Naive B cell (primary cell): ENCODE results near the gene FAM110A. TPM values are rescaled to one million over a fixed set of nuclear protein-coding genes. Genes with fewer than 3 reads are reported as not detected.

Experiments used
- ATAC-seq, 2 donors: fragments of 150-1000 bp; cut with Tn5 transposase; 2 replicates each; pipeline ENCODE4 v1.10.0; 2021; ENCODE audit warnings: low read depth in 2 of 2, mild to moderate bottlenecking in 2 of 2, moderate library complexity in 2 of 2
- DNase-seq: peaks from one replicate; pipeline ENCODE4 v3.0.0; 2022
- H3K27ac Mint-ChIP-seq, 6 donors: one replicate each; pipeline ENCODE4 v1.8.0; 2020 to 2022; ENCODE audit warnings: mild to moderate bottlenecking in 6 of 6, mixed read lengths in 6 of 6, moderate library complexity in 5 of 6, inconsistent platforms in 2 of 6
- H3K27me3 Mint-ChIP-seq, 3 donors: one replicate each; pipeline ENCODE4 v1.8.0; 2021 to 2022; ENCODE audit warnings: mixed read lengths in 3 of 3, mild to moderate bottlenecking in 1 of 3
- H3K36me3 Mint-ChIP-seq, 2 donors: one replicate each; pipeline ENCODE4 v1.8.0; 2020 to 2022; ENCODE audit warnings: mixed read lengths in 2 of 2, inconsistent platforms in 1 of 2, mild to moderate bottlenecking in 1 of 2
- H3K4me1 Mint-ChIP-seq, 3 donors: one replicate each; pipeline ENCODE4 v1.8.0; 2020 to 2022; ENCODE audit warnings: mixed read lengths in 3 of 3, inconsistent platforms in 1 of 3, mild to moderate bottlenecking in 1 of 3, moderate library complexity in 1 of 3
- H3K4me3 Mint-ChIP-seq, 8 donors: one replicate each; pipeline ENCODE4 v1.8.0; 2020 to 2022; ENCODE audit warnings: mild to moderate bottlenecking in 8 of 8, mixed read lengths in 8 of 8, moderate library complexity in 8 of 8, inconsistent platforms in 2 of 8
- H3K9me3 Mint-ChIP-seq, 7 donors: one replicate each; pipeline ENCODE4 v1.8.0; 2020 to 2022; ENCODE audit warnings: mixed read lengths in 7 of 7, mild to moderate bottlenecking in 5 of 7, inconsistent platforms in 2 of 7, moderate library complexity in 1 of 7
- polyA plus RNA-seq, 6 donors: library from polyadenylated mRNA; unstranded; fragments of 300-500 nt; fragmentation: Illumina TruSeq; gene quantifications; one replicate each; pipeline ENCODE4 v1.2.3, GENCODE V29; 2021; ENCODE audit warnings: low read depth in 6 of 6

Gene FAM110A
- polyA plus RNA-seq, 6 donors from 2014 or later = 8.9 to 18.9 (median 12.4) TPM

- Mint-ChIP-seq H3K9me3 (no peaks in the 10 kb centered on the region), H3K36me3 (no peaks in the 10 kb centered on the region), H3K4me1 (peaks cover 0 to 7% (median 7%) of the 10 kb centered on the region in 3 donors), H3K4me3 (no peak overlapping the region), H3K27me3 (peaks cover 9 to 49% (median 20%) of the 10 kb centered on the region in 3 donors), H3K27ac (peak overlapping the region in 1 of 6 donors; percentile 77)
- DNase-seq (no peak), ATAC-seq (no peak)
These were observed 39.5 kb downstream of the FAM110A start for GRCh38 chr20:872855-873520.

DNA sequence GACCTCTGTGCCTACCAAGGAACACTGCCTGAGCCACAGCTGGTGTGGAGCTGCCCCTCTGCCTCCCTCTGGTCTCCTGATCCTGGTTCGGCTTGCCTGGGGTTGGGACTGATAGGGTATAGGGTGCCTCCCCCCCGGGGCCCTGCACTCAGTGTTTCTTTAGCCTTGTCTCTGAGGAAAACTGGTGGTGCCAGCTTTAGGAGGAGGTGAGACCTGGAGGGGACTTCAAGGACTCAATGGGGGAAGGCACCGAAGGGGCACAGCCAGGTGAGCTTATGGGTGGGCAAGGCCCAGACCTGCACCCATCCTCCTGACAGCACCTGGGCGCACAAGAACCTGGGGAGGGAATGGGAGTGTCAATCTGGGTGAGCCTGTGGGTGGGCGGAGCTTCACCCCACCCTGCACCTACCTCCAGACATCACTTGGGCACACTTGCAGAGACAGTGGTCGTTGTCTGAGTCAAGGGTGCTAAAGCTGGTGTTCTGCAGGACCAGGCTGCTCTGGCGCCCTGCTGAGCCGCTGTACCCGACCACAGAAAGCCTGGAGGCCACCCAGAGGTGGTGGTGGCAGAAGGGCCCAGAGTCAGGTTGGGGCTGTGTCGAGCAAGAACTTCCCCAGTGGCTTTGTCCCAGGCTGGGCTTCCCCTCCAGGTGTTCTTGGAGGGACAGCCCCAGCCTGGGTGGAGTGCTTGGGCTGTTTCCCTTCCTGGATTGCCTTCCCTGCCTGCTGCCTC, 40.5 kb downstream of the FAM110A start:
- DNase-seq = no peak
- no peaks in the 10 kb centered on the region for H3K36me3 Mint-ChIP-seq
- H3K4me3 Mint-ChIP-seq = no peak overlapping the region
- ATAC-seq = no peak
- peak overlapping the region in 1 of 6 donors; percentile 92 for H3K27ac Mint-ChIP-seq
- no peaks in the 10 kb centered on the region for H3K9me3 Mint-ChIP-seq
- peaks cover 0 to 7% (median 7%) of the 10 kb centered on the region in 3 donors for H3K4me1 Mint-ChIP-seq
- peaks cover 9 to 49% (median 20%) of the 10 kb centered on the region in 3 donors for H3K27me3 Mint-ChIP-seq

DNA sequence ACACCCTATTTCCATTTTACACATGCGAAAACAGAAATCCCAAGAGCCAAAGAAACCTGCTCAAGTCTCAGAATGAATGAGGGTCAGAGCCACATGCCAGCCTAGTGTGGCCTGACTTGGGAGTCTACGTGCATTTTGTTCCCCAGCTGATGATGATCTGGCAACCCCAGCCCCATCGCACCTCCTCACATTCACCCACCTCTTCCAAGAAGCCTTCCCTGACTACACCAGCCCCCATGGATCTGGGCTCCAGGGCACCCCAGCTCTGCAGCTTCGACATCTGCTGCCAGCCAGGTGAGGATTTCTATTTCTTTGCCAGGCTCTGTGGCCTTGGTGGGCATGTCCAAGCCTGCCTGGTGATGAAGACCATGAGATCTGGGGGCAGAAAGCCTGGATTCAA, 41.6 kb downstream of the FAM110A start:
- H3K9me3 Mint-ChIP-seq = no peaks in the 10 kb centered on the region
- no peak overlapping the region for H3K4me3 Mint-ChIP-seq
- H3K27me3 Mint-ChIP-seq = peaks cover 9 to 40% (median 11%) of the 10 kb centered on the region in 3 donors
- DNase-seq = no peak
- H3K36me3 Mint-ChIP-seq = no peaks in the 10 kb centered on the region
- peaks cover 0 to 7% (median 7%) of the 10 kb centered on the region in 3 donors for H3K4me1 Mint-ChIP-seq
- H3K27ac Mint-ChIP-seq = peak overlapping the region in 2 of 6 donors; percentile 21 to 64
- no peak for ATAC-seq

DNA sequence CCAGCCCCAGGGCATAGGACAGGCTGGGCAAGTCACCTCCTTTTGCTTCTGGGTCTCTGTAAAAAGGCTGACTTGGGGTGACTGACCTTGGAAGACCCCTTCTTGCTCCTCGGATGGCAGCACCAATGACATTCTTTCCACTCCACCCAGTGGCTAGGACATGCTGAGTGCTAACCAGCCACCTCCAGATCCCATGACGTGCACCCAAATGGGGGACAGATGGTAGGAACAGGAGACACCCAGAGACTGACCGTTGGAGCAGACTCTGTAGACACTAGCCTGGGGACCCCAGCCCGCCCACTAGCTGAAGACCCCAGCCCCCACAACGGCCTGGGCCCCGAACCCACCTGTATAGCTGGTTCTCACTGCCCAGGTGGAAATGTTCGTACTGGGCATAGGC, 44.3 kb downstream of the FAM110A start:
- ATAC-seq (no peak), DNase-seq (no peak)
- H3K27ac Mint-ChIP-seq = no peak overlapping the region
- no peak overlapping the region for H3K4me3 Mint-ChIP-seq
- H3K27me3 Mint-ChIP-seq = peaks cover 12 to 47% (median 22%) of the 10 kb centered on the region in 3 donors
- no peaks in the 10 kb centered on the region for H3K9me3 Mint-ChIP-seq
- peaks cover 0 to 7% (median 7%) of the 10 kb centered on the region in 3 donors for H3K4me1 Mint-ChIP-seq
- no peaks in the 10 kb centered on the region for H3K36me3 Mint-ChIP-seq

- no peak overlapping the region for H3K27ac Mint-ChIP-seq
- no peaks in the 10 kb centered on the region for H3K36me3 Mint-ChIP-seq
- DNase-seq (no peak), ATAC-seq (no peak)
- H3K27me3 Mint-ChIP-seq = peaks cover 6 to 49% (median 23%) of the 10 kb centered on the region in 3 donors
- no peaks in the 10 kb centered on the region for H3K9me3 Mint-ChIP-seq
- H3K4me3 Mint-ChIP-seq = no peak overlapping the region
- peaks cover 0 to 4% (median under 1%) of the 10 kb centered on the region in 3 donors for H3K4me1 Mint-ChIP-seq
These were observed 45.2 kb downstream of the FAM110A start for GRCh38 chr20:878511-879307.

DNA sequence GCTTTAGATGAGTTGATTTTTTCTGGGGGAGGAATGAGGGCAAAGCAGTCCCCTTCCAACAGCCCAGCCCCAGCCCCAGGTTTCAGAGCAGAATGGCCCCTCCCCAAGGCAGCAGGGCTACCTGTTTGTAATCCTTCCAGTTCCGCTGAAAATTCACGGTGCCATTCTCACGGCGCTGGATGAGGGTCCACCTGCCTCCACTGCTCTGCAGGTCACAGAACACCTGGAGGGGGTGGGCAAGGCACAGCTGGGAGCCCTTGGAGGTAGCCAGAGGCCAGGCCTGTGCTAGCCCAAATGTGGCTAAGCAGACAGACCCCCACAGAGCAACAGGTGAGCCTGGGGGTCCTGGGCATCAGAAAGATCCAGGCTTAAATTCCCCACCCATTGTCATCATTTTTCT, 46.1 kb downstream of the FAM110A start:
- Mint-ChIP-seq H3K4me3 (no peak overlapping the region), H3K9me3 (no peaks in the 10 kb centered on the region), H3K27ac (no peak overlapping the region), H3K4me1 (no peaks in the 10 kb centered on the region), H3K27me3 (peaks cover 6 to 56% (median 28%) of the 10 kb centered on the region in 3 donors), H3K36me3 (no peaks in the 10 kb centered on the region)
- ATAC-seq = no peak
- DNase-seq = no peak

GRCh38 chr20:881051-881782, 47.7 kb downstream of the FAM110A start:
- Mint-ChIP-seq H3K4me1 (peaks cover 0 to 4% (median 2%) of the 10 kb centered on the region in 3 donors), H3K27me3 (peaks cover 3 to 58% (median 41%) of the 10 kb centered on the region in 3 donors), H3K4me3 (no peak overlapping the region), H3K27ac (peak overlapping the region in 1 of 6 donors; percentile 26), H3K9me3 (no peaks in the 10 kb centered on the region), H3K36me3 (no peaks in the 10 kb centered on the region)
- ATAC-seq (no peak), DNase-seq (no peak)

DNA sequence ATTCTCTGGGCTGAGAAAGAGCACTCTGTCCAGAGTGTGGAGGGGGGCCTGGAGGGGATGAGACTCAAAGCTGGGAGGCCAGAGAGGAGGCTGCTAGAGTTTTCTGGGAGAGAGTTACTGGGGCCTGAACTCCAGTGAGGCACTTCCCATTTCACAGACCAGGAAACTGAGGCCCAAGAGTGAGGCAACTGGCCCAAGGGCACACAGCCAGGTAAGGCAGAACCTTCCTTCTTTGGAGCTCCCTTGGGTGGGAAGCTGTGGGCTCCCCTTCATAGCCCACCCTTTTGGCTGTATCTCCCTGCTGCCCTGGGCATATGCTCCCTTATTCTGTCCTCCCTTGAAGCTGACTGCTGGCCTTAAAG, 48.2 kb downstream of the FAM110A start:
- Mint-ChIP-seq H3K4me1 (peaks cover 0 to 4% (median 2%) of the 10 kb centered on the region in 3 donors), H3K27ac (peak overlapping the region in 1 of 6 donors; percentile 60), H3K9me3 (no peaks in the 10 kb centered on the region), H3K4me3 (no peak overlapping the region), H3K36me3 (no peaks in the 10 kb centered on the region), H3K27me3 (peaks cover 4 to 57% (median 41%) of the 10 kb centered on the region in 3 donors)
- no peak for ATAC-seq
- no peak for DNase-seq

GRCh38 chr20:884983-885952, 51.8 kb downstream of the FAM110A start:
- Mint-ChIP-seq H3K4me3 (no peak overlapping the region), H3K27ac (no peak overlapping the region), H3K9me3 (no peaks in the 10 kb centered on the region), H3K27me3 (peaks cover 25 to 58% (median 56%) of the 10 kb centered on the region in 3 donors), H3K36me3 (no peaks in the 10 kb centered on the region), H3K4me1 (peaks cover 0 to 4% (median 2%) of the 10 kb centered on the region in 3 donors)
- ATAC-seq (no peak), DNase-seq (no peak)

DNA sequence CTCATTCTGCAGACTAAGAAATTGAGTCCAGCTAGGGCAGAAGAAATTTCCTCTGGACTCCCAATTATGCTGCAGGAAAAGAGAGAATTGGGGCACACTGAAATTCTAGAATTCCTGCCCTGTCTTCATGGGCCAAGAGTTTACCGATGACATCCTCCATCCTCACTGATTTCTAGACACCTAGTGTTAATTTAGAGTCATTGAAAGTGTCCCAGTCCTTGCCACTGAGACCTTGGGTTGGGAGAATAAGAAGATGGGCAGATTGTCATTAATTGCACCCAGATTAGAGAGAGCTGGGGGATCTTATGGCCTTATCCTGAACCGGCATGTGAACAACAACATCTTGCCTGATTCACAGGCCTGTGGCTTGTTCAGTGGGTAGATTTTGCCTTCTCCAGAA, 53.6 kb downstream of the FAM110A start:
- ATAC-seq = no peak

DNA sequence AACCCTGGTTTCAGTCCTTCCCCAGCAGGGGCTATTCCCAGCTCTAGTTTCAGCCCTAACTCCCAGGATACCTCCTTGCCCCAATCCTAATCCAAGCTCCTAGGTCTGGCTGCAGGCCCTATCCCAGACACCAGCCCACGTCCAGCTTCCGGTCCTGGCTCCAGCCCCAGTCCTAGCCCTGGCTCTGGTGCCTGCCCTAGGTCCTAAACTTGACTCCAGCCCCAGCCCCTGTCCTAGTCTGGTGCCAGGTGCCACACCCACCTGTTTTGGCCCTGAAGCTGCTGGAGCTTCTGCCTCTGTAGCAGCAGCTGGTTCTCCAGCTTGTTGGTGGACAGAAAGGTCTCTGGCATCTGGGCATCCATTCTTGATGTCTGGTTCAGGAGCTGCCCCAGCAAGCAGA, 54.5 kb downstream of the FAM110A start:
- peaks cover 21 to 27% (median 25%) of the 10 kb centered on the region in 3 donors for H3K4me1 Mint-ChIP-seq
- no peak for DNase-seq
- peaks cover 0 to 8% of the 10 kb centered on the region in 2 donors for H3K36me3 Mint-ChIP-seq
- no peaks in the 10 kb centered on the region for H3K9me3 Mint-ChIP-seq
- H3K27me3 Mint-ChIP-seq = peaks cover 36 to 70% (median 64%) of the 10 kb centered on the region in 3 donors
- H3K27ac Mint-ChIP-seq = no peak overlapping the region
- no peak for ATAC-seq
- H3K4me3 Mint-ChIP-seq = no peak overlapping the region

More for the DNA sequence above, 53.6 kb downstream of the FAM110A start:
- Mint-ChIP-seq H3K4me3 (no peak overlapping the region), H3K27me3 (peaks cover 35 to 64% (median 62%) of the 10 kb centered on the region in 3 donors), H3K9me3 (no peaks in the 10 kb centered on the region), H3K36me3 (peaks cover 0 to 8% of the 10 kb centered on the region in 2 donors), H3K4me1 (peaks cover 13 to 20% (median 19%) of the 10 kb centered on the region in 3 donors), H3K27ac (no peak overlapping the region)
- DNase-seq = no peak

DNA sequence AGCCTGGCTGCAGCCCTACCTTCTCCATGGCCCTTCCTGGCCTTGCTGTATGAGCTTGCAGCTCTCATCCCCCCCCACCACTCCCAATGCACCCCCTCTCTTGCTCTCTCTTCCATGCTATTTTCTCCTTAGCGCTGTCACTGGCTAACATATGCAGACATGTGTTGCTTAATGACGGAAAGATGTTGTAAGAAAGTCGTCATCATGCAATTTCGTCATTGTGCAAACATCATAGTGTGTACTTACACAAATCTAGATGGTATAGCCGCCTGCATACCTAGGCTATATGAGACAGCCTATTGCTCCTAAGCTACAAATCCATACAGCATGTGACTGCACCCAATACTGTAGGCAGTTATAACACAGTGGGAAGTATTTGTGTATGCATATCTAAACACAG, 55.6 kb downstream of the FAM110A start:
- Mint-ChIP-seq H3K36me3 (peaks cover 0 to 8% of the 10 kb centered on the region in 2 donors), H3K27ac (no peak overlapping the region), H3K4me1 (peaks cover 29 to 33% (median 31%) of the 10 kb centered on the region in 3 donors), H3K4me3 (no peak overlapping the region), H3K27me3 (peaks cover 36 to 65% (median 62%) of the 10 kb centered on the region in 3 donors), H3K9me3 (no peaks in the 10 kb centered on the region)
- DNase-seq = no peak
- ATAC-seq = no peak
